GM12873 (cell line): ENCODE measurements around the gene ZSCAN18.

ENCODE experiments used
- TF ChIP-seq, protein P1 (sequence below): IDR thresholded peaks from 2 replicates; pipeline ENCODE4 v1.5.1; 2012; ENCODE audit warnings: low read depth, mild to moderate bottlenecking, moderate library complexity, low read length, control low read depth; ENCODE audit not compliant: insufficient read depth; ENCODE audit errors: missing control alignments

Gene ZSCAN18

DNA sequence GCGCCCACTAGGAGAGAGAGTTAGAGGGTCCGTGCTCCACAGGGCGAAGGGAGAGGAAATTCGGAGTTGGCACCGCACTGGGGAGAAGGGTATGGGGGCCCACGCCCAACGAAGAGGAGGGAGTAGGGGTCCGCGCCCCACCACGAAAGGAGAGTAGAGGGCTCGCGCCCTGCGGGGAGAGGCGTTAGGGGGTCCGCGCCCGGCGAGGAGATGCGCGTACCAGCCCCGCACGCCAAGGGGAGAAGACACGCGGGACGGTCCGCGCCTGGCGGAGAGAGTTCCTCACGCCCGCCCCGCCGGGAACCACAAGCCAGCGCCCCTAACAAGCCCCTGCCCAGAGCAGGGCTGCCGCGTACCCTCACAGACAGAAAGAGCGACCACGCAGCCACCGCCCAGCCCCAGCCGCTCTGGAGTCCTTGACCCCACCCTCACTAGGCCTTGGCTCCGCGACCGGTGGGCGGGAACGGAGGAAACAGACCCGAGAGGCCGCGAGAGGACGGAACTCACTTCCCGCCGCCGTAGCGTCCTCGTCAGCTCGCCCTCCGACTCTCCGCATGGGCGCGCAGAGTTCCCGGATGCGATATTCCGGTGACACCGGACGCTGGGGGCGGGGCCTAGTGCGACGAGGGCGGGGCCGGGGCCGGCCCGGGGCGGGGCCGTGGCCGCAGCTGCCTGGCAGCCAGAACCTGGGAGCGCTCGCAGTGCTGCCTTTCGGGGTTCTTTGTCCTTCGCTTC is 20.0 kb upstream of the ZSCAN18 start:
- TF ChIP-seq, protein P1, sequence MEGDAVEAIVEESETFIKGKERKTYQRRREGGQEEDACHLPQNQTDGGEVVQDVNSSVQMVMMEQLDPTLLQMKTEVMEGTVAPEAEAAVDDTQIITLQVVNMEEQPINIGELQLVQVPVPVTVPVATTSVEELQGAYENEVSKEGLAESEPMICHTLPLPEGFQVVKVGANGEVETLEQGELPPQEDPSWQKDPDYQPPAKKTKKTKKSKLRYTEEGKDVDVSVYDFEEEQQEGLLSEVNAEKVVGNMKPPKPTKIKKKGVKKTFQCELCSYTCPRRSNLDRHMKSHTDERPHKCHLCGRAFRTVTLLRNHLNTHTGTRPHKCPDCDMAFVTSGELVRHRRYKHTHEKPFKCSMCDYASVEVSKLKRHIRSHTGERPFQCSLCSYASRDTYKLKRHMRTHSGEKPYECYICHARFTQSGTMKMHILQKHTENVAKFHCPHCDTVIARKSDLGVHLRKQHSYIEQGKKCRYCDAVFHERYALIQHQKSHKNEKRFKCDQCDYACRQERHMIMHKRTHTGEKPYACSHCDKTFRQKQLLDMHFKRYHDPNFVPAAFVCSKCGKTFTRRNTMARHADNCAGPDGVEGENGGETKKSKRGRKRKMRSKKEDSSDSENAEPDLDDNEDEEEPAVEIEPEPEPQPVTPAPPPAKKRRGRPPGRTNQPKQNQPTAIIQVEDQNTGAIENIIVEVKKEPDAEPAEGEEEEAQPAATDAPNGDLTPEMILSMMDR, result no peak

DNA sequence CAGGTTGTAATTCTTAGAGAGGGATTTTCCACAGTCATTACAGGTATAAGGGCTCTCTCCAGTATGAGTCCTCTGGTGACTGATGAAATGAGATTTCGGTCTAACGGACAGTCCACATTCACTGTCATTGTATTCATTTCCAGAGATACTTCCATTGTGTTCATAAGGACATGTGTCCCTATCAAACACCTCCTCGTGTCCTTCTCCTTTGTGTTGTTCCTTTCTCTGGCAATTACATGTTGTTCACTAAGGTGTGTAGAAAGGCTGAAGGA is 10.5 kb upstream of the ZSCAN18 start:
- TF ChIP-seq, protein P1, result no peak

DNA sequence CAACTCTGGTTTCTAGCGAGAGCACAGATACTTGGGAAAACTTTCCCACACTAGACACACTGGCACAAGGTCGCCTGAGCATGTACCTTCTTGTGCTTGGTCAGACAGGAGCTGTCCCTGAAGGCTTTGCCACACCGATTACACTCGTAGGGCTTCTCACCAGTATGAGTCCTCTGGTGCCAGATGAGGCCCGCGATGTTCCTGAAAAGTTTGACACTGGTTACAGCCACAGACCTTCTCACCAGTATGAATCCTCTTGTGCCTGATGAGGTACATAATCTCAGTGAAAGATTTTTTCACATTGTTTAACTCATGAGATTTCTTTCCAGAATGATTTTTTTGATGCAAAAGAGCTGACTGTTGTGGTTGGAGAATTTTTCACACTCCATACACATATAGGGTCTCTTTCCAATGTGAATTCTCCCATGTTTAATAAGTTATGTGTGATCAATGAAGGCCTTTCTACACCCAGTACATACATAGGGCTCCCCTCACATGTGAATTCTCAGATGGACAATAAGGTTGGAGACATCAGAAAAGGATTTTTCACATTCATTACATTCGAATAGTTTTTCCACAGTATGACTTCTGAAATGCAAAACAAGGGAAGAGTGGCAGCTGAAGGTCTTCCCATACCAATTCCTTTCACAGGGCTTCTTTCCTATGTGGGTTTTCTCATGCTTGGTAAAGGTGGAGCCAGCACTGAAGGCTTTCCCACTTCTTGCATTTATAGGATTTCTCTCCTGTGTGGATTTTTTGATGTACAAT is 9.9 kb upstream of the ZSCAN18 start:
- TF ChIP-seq, protein P1, result no peak

DNA sequence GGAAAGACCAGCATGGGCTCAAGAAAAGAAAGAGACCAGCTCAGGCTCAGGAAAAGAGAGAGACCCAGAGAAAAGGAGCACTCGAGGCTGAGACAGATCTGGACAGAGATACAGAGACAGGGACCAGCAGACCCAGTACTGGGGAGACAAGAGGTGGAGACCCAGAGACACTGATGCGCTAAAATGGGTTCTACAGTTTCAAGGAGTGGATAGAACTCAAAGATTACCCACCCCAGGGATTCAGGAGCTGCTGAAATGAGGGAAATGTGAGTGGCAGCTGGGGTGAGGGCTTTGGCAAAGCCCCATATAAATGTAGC is 609 bp upstream of the ZSCAN18 start:
- TF ChIP-seq, protein P1, result no peak

DNA sequence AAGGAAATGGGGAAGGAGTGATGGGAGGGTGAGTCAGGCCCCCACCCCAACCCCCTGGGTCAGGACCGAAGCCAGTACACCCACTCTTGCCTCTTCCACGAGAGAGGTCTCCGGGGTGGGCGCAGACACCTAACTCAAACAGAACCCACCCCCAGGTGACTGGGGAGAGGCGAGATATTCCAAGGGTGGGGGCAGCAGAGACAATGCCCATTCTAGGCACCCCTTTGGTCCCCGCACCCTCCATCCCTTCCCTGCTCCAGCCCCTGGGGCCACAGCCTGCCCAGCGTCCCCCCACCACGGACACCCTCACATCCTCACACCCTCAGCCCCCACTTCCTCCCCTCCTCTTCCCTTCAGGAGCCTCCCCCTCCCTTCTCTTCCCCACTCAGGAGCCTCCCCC is 682 bp downstream of the ZSCAN18 start:
- TF ChIP-seq, protein P1, result no peak

DNA sequence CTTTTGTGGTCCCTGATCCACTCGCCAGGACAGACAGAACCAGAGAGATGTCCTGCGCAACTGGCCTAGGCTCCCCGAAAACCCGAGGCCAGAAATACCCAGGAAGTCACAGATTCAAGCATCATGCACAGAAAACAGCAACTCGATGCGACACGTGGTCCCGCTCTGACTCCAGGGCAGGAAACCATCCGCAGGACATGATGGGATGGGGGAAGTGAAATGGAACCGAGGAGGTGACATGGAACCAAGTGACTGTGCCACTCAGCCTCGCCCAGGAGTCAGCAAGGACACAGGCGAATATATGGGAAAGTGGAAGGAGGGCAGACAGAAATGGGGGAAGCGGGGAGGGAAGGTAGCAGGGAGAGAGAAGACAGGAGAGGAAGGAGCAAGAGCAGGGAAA is 1.1 kb downstream of the ZSCAN18 start:
- TF ChIP-seq, protein P1, result no peak

DNA sequence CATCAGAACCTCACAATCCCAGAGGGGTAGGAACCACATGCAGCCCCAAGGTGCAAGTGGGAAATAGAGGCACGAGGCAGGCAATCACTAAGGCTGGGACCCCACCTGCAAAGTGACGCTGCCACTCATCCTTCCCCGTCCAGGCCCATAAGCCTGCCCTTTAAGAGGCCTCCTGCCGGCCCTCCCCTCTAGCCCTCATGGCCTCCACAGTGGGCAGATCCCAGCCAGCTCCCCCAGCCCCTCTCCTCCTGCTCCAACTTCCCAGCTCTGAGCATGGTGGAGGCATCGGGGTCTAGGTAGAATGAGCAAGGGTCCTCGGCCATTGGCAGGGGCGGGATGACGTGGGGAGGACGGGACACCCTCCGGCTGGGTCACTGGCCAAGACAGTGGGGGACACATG is 2.7 kb downstream of the ZSCAN18 start:
- TF ChIP-seq, protein P1, result no peak
